GM21786 (cell line): ENCODE data around the gene PLA2G4B.

ENCODE experiments used
- ATAC-seq: cut with Tn5 transposase; IDR thresholded peaks from one replicate; pipeline ENCODE4 v1.9.1; 2021; ENCODE audit not compliant: unreplicated experiment

PLA2G4B gene

DNA sequence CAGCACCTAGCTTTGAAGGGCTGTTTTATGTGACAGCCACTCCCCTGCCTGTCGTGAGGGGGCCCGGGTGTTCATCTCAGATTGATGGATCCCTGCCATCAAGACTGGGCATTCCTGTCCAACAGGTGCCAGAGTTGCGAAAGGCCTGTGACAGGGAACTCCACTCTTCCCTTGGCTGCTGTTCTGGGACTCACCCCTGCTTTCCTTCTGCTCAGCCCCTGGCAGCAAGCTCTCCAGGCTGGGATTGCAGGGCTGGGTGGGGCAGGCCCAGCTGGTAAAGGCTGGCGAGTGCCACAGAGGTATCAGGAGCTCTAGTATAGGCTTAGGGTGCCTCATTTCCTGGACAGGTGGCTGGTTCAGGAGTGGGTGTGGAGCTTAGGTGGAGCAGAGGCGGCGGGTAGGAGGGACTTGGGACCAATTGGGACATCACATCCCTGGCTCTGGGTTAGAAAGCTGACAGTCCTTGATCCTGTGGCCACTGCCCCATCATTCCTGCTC, at the start of gene PLA2G4B:
PLA2G4B (plus strand) TSS at position 448 of the 498 bp plus-strand sequence. CDS start 67 bp downstream, outside the sequence.
- no peak for ATAC-seq

DNA sequence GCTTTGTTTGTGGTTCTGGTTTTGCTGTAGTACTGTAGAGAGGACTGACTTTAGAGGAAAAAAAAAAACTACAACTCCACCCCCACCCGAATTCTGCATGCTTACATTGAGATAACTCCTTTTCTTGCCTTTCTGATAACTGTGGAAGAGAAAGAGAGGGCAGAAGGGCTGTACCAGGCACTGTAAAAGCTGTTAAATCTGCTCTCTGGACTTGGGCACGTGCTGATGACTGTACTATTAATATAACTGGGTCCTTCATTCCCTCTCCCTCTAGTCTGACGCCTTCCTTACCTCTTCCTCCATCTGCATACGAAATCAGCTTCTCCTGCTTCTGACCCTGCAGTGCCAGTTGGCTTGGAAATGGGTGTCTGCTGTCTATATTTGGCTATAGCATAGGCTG, 49.4 kb upstream of the PLA2G4B start:
- ATAC-seq: no peak

DNA sequence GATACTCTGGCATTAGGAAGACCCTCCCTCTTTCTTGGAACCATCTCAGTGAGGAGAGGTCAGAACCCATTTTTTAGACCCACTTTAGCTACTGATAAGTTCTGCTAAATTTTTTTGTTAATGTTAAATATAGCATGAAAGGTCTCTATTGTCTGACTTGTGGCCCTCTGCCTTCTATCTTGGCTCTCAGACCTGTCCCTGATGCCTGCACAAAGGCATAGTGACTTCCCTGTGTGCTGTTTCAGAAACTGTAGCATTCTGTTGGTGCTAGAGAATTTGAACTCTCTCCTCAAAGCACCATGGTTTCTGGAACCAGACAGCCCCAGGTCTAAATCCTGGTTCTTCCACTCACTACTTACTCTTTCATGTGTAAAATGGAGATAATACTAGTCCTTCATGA, 49.0 kb upstream of the PLA2G4B start:
- ATAC-seq: no peak

- ATAC-seq: no peak
Measured at GRCh38 chr15:41790169-41790568, 48.5 kb upstream of the PLA2G4B start.

DNA sequence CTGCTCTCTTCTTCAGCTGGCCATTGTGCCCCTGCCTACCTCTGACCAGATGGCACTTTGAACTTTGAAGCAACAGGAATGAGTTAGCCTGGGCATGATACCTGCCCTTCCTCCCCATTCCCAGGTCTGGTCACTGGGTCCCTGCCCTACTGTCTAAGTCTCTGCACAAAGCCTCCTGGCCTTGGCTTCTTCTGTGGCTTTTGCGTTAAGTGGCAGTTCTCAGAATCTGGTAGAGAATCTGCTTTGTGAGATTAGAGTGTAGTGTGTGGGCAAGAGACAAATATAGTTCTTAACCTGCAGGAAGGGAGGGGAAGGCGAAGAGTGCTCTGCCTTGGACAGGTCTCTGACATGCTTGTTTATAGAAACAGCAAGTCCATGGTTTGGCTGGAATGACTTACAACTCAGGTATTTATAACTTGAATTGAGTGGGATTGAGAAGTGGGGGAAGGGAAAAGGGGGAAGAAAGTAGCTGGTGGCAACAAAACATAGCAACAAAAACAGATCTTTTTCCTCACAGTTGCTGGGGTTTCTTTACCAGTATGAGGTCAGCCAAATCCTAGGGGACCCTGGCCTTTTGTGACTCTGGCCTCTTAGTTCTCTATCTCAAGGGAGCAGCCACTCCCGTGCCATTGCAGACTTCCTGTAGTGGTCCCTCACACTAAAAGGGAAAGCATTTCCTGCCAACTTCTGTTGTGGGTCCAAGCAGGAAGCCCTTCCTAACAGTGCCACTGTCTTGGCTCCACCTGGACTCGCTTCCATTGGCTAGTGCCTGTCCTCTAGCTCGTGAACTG, 47.7 kb upstream of the PLA2G4B start:
- no peak for ATAC-seq

DNA sequence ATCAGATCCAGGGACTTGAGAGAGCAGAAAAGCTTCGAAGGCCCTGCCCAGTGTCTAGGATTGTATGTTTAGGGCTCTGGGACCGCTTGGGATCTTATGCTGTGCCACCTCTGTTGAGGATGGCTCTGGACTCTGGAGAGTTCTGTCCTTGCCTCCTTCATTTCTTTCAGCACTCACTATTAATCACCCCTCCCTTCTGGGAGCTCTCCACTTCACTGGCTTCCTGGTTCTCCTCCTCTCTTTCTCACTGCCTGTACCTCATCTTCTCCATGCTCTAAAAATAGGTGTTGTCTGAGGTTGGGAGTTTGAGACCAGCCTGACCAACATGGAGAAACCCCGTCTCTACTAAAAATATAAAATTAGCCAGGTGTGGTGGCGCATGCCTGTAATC, 47.1 kb upstream of the PLA2G4B start:
- ATAC-seq: no peak

- ATAC-seq: no peak
Measured at GRCh38 chr15:41792000-41792637, 46.5 kb upstream of the PLA2G4B start.

DNA sequence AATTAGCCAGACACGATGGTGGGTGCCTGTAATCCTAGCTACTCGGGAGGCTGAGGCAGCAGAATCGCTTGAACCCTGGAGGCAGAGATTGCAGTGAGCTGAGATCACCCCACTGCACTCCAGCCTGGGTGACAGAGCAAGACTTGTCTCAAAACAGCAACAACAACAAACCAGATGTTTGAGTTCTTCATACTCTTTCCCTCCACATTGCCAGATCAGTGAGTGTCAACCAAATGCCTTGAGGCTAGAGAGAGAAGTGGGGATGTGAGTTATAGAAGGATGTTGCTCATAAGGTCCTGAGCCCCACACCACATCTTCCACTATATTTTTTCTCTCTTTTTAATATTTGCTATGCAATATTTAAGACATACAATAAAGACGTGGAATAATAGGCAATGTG, 44.6 kb upstream of the PLA2G4B start:
- ATAC-seq: no peak

GRCh38 chr15:41795996-41796856, 42.4 kb upstream of the PLA2G4B start:
- no peak for ATAC-seq

GRCh38 chr15:41797201-41797944, 41.3 kb upstream of the PLA2G4B start:
- ATAC-seq: no peak

- no peak for ATAC-seq
Measured at GRCh38 chr15:41798607-41799487, 39.8 kb upstream of the PLA2G4B start.

GRCh38 chr15:41799488-41799805, 39.2 kb upstream of the PLA2G4B start:
- ATAC-seq: no peak

DNA sequence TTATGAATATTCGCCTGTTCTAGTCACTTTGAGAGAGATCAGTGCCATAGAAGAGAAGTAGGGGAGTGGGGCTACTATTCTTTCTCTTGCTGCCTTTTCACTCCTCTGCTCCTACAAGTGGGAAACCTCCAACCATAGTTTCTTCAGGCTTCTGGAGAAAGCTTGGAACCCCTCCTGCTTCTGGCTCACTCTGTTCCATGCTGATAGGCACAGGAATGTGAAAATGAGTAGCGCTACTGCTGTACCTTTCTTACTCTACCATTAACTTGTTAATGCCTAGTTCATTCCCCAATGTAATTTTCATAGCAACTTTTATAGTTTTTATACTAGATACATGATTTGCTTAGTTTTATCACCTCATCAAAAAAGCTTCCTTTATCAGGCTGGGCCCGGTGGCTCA, 37.5 kb upstream of the PLA2G4B start:
- ATAC-seq: no peak

DNA sequence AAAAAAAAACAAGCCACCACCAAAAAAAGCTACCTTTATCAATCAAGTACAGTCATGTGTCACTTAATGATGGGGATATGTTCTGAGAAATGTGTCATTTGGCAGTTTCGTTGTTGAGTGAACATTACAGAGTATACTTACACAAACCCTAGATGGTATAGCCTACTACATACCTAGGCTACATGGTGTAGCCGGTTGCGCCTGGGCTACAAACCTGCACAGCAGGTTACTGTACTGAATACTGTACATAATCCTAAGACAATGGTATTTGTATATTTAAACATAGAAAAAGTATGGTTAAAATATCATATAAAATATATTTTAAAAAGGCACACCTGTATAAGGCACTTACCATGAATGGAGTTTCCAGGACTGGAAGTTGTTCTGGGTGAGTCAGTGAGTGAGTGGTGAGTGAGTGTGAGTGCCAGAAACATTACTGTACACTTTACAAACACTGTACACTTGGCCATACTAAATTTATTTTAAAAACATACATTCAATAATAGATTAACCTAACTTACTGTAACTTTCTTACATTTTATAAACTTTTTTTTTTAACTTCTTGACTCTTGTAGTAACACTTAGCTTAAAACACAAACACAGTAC, 36.7 kb upstream of the PLA2G4B start:
- no peak for ATAC-seq

GRCh38 chr15:41804361-41804760, 34.3 kb upstream of the PLA2G4B start:
- ATAC-seq: no peak

GRCh38 chr15:41804916-41805666, 33.6 kb upstream of the PLA2G4B start:
- no peak for ATAC-seq

- ATAC-seq: no peak
Measured at GRCh38 chr15:41805711-41806110, 32.9 kb upstream of the PLA2G4B start.

GRCh38 chr15:41806291-41807181, 32.1 kb upstream of the PLA2G4B start:
- no peak for ATAC-seq
